BLaER1 treated with 17β-estradiol and CSF1 and Interleukin-3, amounts not matched to agents 10 nM and 100 nM (cell line): ENCODE data around the gene C22orf23.
A peak's percentile ranks its signal among the peaks of the same experiment; 100 is the strongest.
"Not testable (repeated sequence)": the region's sequence is repeated elsewhere in the genome, so short reads cannot be mapped to it uniquely, and the experiment has no call there.

ENCODE experiments used
- H3K27ac ChIP-seq, 11 experiments: shearing (Covaris generic); formaldehyde crosslinking; 2 replicates each; pipeline ENCODE4 v1.8.1; 2022
- H3K27me3 ChIP-seq, 11 experiments: shearing (Covaris generic); formaldehyde crosslinking; 2 replicates each; pipeline ENCODE4 v1.8.1; 2022
- H3K36me3 ChIP-seq, 11 experiments: shearing (Covaris generic); formaldehyde crosslinking; 2 replicates each; pipeline ENCODE4 v1.8.1; 2022
- H3K4me1 ChIP-seq, 10 experiments: shearing (Covaris generic); formaldehyde crosslinking; 2 replicates each; pipeline ENCODE4 v1.8.1; 2022
- H3K4me2 ChIP-seq, 11 experiments: shearing (Covaris generic); formaldehyde crosslinking; 2 replicates each; pipeline ENCODE4 v1.8.1; 2022
- H3K4me3 ChIP-seq, 10 experiments: shearing (Covaris generic); formaldehyde crosslinking; 2 replicates each; pipeline ENCODE4 v1.8.1; 2022
- H3K9ac ChIP-seq, 11 experiments: shearing (Covaris generic); formaldehyde crosslinking; 2 replicates each; pipeline ENCODE4 v1.8.1; 2022
- H3K9me3 ChIP-seq, 11 experiments: shearing (Covaris generic); formaldehyde crosslinking; replicated peaks in 1 of 11; 2 replicates each; pipeline ENCODE4 v1.8.1; 2022
- H4K20me1 ChIP-seq, 11 experiments: shearing (Covaris generic); formaldehyde crosslinking; 2 replicates each; pipeline ENCODE4 v1.8.1; 2022
- Cebpa-rat ChIP-seq, 11 experiments: shearing (Covaris generic); IDR thresholded peaks; 2 replicates each; pipeline ENCODE4 v1.8.1; 2022

Gene C22orf23

GRCh38 chr22:37954686-37955085, 1.3 kb upstream of the C22orf23 start:
- Histone ChIP-seq H4K20me1 (peaks cover 0 to 55% (median 18%) of the 10 kb centered on the region in 11 experiments; a peak in 12 of 22 replicates), H3K4me1 (peaks cover 18 to 32% (median 22%) of the 10 kb centered on the region in 10 experiments), H3K27ac (peak overlapping the region in 3 of 11 experiments; percentile 82 to 84 (median 83); a peak in 3 of 22 replicates), H3K27me3 (peaks cover 16 to 28% (median 23%) of the 10 kb centered on the region in 11 experiments), H3K36me3 (peaks cover 32 to 43% (median 38%) of the 10 kb centered on the region in 11 experiments), H3K9me3 (no peaks in the 10 kb centered on the region), H3K4me2 (peak overlapping the region; percentile 83 to 98 (median 91)), H3K9ac (peak overlapping the region; percentile 88 to 96 (median 90); a peak in 21 of 22 replicates), H3K4me3 (peak overlapping the region; percentile 82 to 99 (median 94))
- no peak for TF ChIP-seq Cebpa-rat (IDR thresholded peaks at IDR 0.05)

GRCh38 chr22:37953062-37953436, 352 bp downstream of the C22orf23 start:
- Histone ChIP-seq H3K27me3 (peaks cover 16 to 28% (median 23%) of the 10 kb centered on the region in 11 experiments), H3K27ac (peak overlapping the region in 2 of 11 experiments; percentile 79 to 83; a peak in 2 of 22 replicates), H3K4me1 (peaks cover 18 to 33% (median 22%) of the 10 kb centered on the region in 10 experiments), H3K9ac (peak overlapping the region; percentile 88 to 96 (median 90); a peak in 21 of 22 replicates), H3K9me3 (no peaks in the 10 kb centered on the region), H3K4me2 (peak overlapping the region; percentile 83 to 98 (median 92)), H4K20me1 (peaks cover 0 to 42% (median 15%) of the 10 kb centered on the region in 11 experiments; a peak in 12 of 22 replicates), H3K36me3 (peaks cover 16 to 26% (median 22%) of the 10 kb centered on the region in 11 experiments), H3K4me3 (peak overlapping the region; percentile 82 to 99 (median 94))
- TF ChIP-seq Cebpa-rat (IDR thresholded peaks at IDR 0.05) = no peak

GRCh38 chr22:37952629-37953028, 772 bp downstream of the C22orf23 start:
- peak overlapping the region in 9 of 11 experiments; percentile 88 to 96 (median 90); a peak in 15 of 22 replicates for H3K9ac ChIP-seq

GRCh38 chr22:37951305-37951704, 2.1 kb downstream of the C22orf23 start:
- peaks cover 0 to 24% (median 0%) of the 10 kb centered on the region in 11 experiments; a peak in 6 of 22 replicates for H4K20me1 ChIP-seq
- peaks cover 16 to 28% (median 23%) of the 10 kb centered on the region in 11 experiments for H3K27me3 ChIP-seq
- TF ChIP-seq Cebpa-rat (IDR thresholded peaks at IDR 0.05) = no peak
- no peaks in the 10 kb centered on the region for H3K9me3 ChIP-seq
- H3K4me3 ChIP-seq = no peak overlapping the region
- H3K4me1 ChIP-seq = peaks cover 18 to 33% (median 22%) of the 10 kb centered on the region in 10 experiments
- H3K27ac ChIP-seq = no peak overlapping the region
- no peak overlapping the region for H3K9ac ChIP-seq
- H3K4me2 ChIP-seq = no peak overlapping the region
- peaks cover 0 to 9% (median 5%) of the 10 kb centered on the region in 11 experiments; a peak in 15 of 22 replicates for H3K36me3 ChIP-seq

More at GRCh38 chr22:37952629-37953028, 772 bp downstream of the C22orf23 start:
- Histone ChIP-seq H3K27ac (peak overlapping the region in 1 of 11 experiments; percentile 83; a peak in 1 of 22 replicates), H3K4me2 (peak overlapping the region; percentile 83 to 98 (median 92)), H3K4me3 (peak overlapping the region; percentile 82 to 99 (median 94); a peak in 17 of 20 replicates), H3K36me3 (peaks cover 11 to 22% (median 18%) of the 10 kb centered on the region in 11 experiments), H3K4me1 (peaks cover 18 to 33% (median 22%) of the 10 kb centered on the region in 10 experiments), H4K20me1 (peaks cover 0 to 38% (median 11%) of the 10 kb centered on the region in 11 experiments; a peak in 12 of 22 replicates), H3K27me3 (peaks cover 16 to 28% (median 23%) of the 10 kb centered on the region in 11 experiments)
- H3K9me3 ChIP-seq = not testable (repeated sequence)

GRCh38 chr22:37947142-37947795, 6.1 kb downstream of the C22orf23 start:
- not testable (repeated sequence) for H3K4me3 ChIP-seq, H3K9me3 ChIP-seq, H4K20me1 ChIP-seq, H3K27ac ChIP-seq, H3K9ac ChIP-seq, H3K4me2 ChIP-seq
- Histone ChIP-seq H3K4me1 (peaks cover 0 to 14% (median 5%) of the 10 kb centered on the region in 10 experiments; a peak in 14 of 20 replicates), H3K36me3 (peaks cover 9 to 24% (median 15%) of the 10 kb centered on the region in 11 experiments; a peak in 20 of 22 replicates), H3K27me3 (peaks cover 10 to 16% (median 13%) of the 10 kb centered on the region in 11 experiments)

GRCh38 chr22:37944423-37944822, 9.0 kb downstream of the C22orf23 start:
- not testable (repeated sequence) for H3K4me3 ChIP-seq, H3K27ac ChIP-seq, H3K4me2 ChIP-seq, H3K27me3 ChIP-seq, H3K9ac ChIP-seq, H3K9me3 ChIP-seq, H4K20me1 ChIP-seq
- H3K4me1 ChIP-seq = peaks cover 26 to 35% (median 29%) of the 10 kb centered on the region in 10 experiments
- peaks cover 18 to 37% (median 28%) of the 10 kb centered on the region in 11 experiments for H3K36me3 ChIP-seq

- no peaks in the 10 kb centered on the region for H3K27me3 ChIP-seq
- no peak overlapping the region for H3K4me2 ChIP-seq
- no peaks in the 10 kb centered on the region for H3K9me3 ChIP-seq
- no peak overlapping the region for H3K4me3 ChIP-seq
- peaks cover 0 to 5% (median 0%) of the 10 kb centered on the region in 11 experiments; a peak in 1 of 22 replicates for H4K20me1 ChIP-seq
- peaks cover 26 to 42% (median 35%) of the 10 kb centered on the region in 10 experiments for H3K4me1 ChIP-seq
- no peak overlapping the region for H3K27ac ChIP-seq
- no peak overlapping the region for H3K9ac ChIP-seq
- no peak for TF ChIP-seq Cebpa-rat (IDR thresholded peaks at IDR 0.05)
- H3K36me3 ChIP-seq = peaks cover 23 to 43% (median 34%) of the 10 kb centered on the region in 11 experiments
Observed at GRCh38 chr22:37943825-37944198, 9.6 kb downstream of the C22orf23 start.

- TF ChIP-seq Cebpa-rat (IDR thresholded peaks at IDR 0.05) = no peak
- Histone ChIP-seq H4K20me1 (peaks cover 0 to 5% (median 0%) of the 10 kb centered on the region in 11 experiments; a peak in 1 of 22 replicates), H3K27ac (peak overlapping the region in 1 of 11 experiments; percentile 92; a peak in 2 of 22 replicates), H3K9ac (no peak overlapping the region), H3K36me3 (peaks cover 26 to 46% (median 38%) of the 10 kb centered on the region in 11 experiments), H3K4me1 (peaks cover 26 to 45% (median 38%) of the 10 kb centered on the region in 10 experiments), H3K4me2 (no peak overlapping the region), H3K9me3 (no peaks in the 10 kb centered on the region), H3K4me3 (no peak overlapping the region), H3K27me3 (no peaks in the 10 kb centered on the region)
Observed at GRCh38 chr22:37943136-37943824, 10.1 kb downstream of the C22orf23 start.
